Esophagus muscularis mucosa (tissue), 4 donors: Measurements from ENCODE around the gene SLC2A3. TPM values are rescaled to one million over a fixed set of nuclear protein-coding genes. Genes with fewer than 3 reads are reported as not detected.
"Not testable (repeated sequence)": the region's sequence is repeated elsewhere in the genome, so short reads cannot be mapped to it uniquely, and the experiment has no call there.

Experiments
- DNase-seq: peaks from one replicate; pipeline ENCODE4 v3.0.0-alpha.2; 2017; ENCODE audit errors: extremely low spot score
- H3K27ac ChIP-seq, 4 donors: fragments of 200-600 bp; sonication (generic); replicated peaks in 1 of 4; 1 replicate in 3 of 4; 2 replicates in 1 of 4; pipeline ENCODE4 v1.5.1; 2016 to 2019; ENCODE audit warnings: mild to moderate bottlenecking in 1 of 4
- H3K27me3 ChIP-seq, 4 donors: fragments of 200-600 bp; sonication (generic); one replicate each; pipeline versions ENCODE4 v1.5.1 to v1.6.0; 2016 to 2019
- H3K36me3 ChIP-seq, 4 donors: fragments of 200-600 bp; sonication (generic); one replicate each; pipeline ENCODE4 v1.5.1; 2016 to 2019
- H3K4me1 ChIP-seq, 4 donors: fragments of 200-600 bp; sonication (generic); one replicate each; pipeline ENCODE4 v1.5.1; 2016 to 2019
- H3K4me3 ChIP-seq, 4 donors: fragments of 200-600 bp; sonication (generic); 1 replicate in 2 of 4; 2 replicates in 2 of 4; pipeline ENCODE4 v1.5.1; 2016 to 2019; ENCODE audit warnings: mild to moderate bottlenecking in 4 of 4, moderate library complexity in 1 of 4
- H3K9me3 ChIP-seq, 4 donors: fragments of 200-600 bp; sonication (generic); 1 replicate in 3 of 4; 2 replicates in 1 of 4; pipeline ENCODE4 v1.5.1; 2016 to 2019
- EP300 ChIP-seq: sonication (generic); formaldehyde crosslinking; IDR thresholded peaks from one replicate; pipeline ENCODE4 v1.6.1; 2017; ENCODE audit warnings: antibody characterized with exemption
- POLR2A ChIP-seq: fragments of 450-650 bp; IDR thresholded peaks from one replicate; pipeline ENCODE4 v1.6.1; 2017; ENCODE audit warnings: antibody characterized with exemption, moderate library complexity, mild to moderate bottlenecking, low read depth
- POLR2AphosphoS5 ChIP-seq, 2 donors: sonication (generic); formaldehyde crosslinking; IDR thresholded peaks; one replicate each; pipeline ENCODE4 v1.6.1; 2017; ENCODE audit warnings: antibody characterized with exemption in 2 of 2
- WGBS: methylation state at CpG from one replicate; pipeline ENCODE4 v1.1.5; 2018; 5-methylcytosine and 5-hydroxymethylcytosine counted together
- intact Hi-C: fragments of 100-400 bp; cut with DNase I; formaldehyde crosslinking; loops from one replicate; pipeline ENCODE4 v1.15.1; 2023
- total RNA-seq, 4 donors: library from RNA; depleted of rRNA; stranded (reverse); fragments of >200 nt; gene quantifications; one replicate each; pipeline versions ENCODE4 v1.1.0 to v1.2.1, GENCODE V29; 2016
- TF ChIP-seq, protein P1 (sequence below), 3 experiments: fragments of 200-600 bp in 2 of 3; fragments of 450-650 bp in 1 of 3; sonication (generic) in 2 of 3; IDR thresholded peaks; one replicate each; pipeline ENCODE4 v1.5.1; 2017 to 2019; ENCODE audit warnings: antibody characterized with exemption in 3 of 3, mild to moderate bottlenecking in 2 of 3, moderate library complexity in 1 of 3

Gene SLC2A3
- 100 to 1,000 TPM in 1 of 4 donors, 10 to 100 TPM in 3; 10.7 to 102 (median 13.5) TPM for total RNA-seq

DNA sequence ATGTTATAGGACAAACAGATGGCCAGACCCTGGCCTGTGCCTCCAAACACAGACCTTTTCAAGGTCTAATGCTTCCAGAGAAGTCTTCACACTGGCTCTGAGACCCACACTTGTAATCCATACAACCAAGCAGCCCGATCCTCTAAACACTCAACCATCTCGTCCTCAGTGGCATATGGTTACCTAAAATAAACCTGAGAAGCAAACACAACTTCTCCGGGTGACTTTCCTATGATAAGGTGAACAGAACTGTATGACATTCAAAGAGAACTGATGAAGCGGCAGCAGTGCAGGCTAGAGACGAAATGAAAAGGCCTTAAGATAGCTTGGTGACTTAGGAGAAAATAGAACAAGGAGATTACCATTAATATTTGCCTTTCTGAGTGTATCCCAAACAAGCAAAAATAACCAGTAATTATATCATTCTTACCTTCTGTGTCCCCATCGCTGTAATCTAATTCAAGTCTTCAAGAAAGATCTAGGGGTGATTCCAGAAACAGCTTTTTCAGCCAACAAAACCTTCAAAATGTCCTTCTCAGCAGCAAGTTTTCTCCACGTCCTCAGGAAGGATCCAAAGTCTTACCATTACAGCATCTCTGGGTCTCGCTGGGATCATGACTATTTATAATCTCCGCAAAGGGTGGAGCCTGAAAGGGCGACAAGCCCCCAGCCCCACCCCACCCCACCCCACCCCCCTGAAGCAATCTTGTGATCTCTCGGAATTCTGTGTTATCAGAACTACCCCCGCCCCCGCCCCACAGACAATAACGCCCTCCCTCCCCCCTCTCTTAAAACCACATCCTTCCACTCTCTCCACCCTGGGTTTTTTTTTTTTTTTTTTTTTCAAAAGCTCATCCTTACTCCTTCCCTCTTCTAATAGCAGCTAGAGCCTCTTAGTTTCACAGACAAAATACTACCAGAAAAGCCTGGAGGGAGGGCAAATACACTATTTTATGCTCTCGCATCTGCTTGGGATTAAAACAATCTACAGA lies at the start of gene SLC2A3:
TSS of gene SLC2A3 (minus strand) at position 598 of the 992 bp plus-strand sequence. CDS start at position 445, 153 bp downstream.
- H3K27ac ChIP-seq = peak within 1 kb of the TSS; percentile 74 to 84 (median 83)
- H3K27me3 ChIP-seq = no peaks in the 10 kb centered on the region
- H3K9me3 ChIP-seq = no peaks in the 10 kb centered on the region
- TF ChIP-seq POLR2AphosphoS5 (IDR thresholded peaks at IDR 0.05) = peak; percentile 82 to 97
- TF ChIP-seq, protein P1, sequence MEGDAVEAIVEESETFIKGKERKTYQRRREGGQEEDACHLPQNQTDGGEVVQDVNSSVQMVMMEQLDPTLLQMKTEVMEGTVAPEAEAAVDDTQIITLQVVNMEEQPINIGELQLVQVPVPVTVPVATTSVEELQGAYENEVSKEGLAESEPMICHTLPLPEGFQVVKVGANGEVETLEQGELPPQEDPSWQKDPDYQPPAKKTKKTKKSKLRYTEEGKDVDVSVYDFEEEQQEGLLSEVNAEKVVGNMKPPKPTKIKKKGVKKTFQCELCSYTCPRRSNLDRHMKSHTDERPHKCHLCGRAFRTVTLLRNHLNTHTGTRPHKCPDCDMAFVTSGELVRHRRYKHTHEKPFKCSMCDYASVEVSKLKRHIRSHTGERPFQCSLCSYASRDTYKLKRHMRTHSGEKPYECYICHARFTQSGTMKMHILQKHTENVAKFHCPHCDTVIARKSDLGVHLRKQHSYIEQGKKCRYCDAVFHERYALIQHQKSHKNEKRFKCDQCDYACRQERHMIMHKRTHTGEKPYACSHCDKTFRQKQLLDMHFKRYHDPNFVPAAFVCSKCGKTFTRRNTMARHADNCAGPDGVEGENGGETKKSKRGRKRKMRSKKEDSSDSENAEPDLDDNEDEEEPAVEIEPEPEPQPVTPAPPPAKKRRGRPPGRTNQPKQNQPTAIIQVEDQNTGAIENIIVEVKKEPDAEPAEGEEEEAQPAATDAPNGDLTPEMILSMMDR (IDR thresholded peaks at IDR 0.05) = no peak
- TF ChIP-seq POLR2A = peak; percentile 78
- TF ChIP-seq EP300 = no peak
- WGBS = 6% methylated on average over 15 of the region's 15 CpGs
- intact Hi-C loops = loop anchor here (10.0 kb wide), 2 partner anchors 71 to 149 kb away; partner anchors contain the start of gene NECAP1
- H3K4me3 ChIP-seq = peak within 1 kb of the TSS; percentile 53 to 64 (median 58)
- H3K36me3 ChIP-seq = peaks cover 4 to 23% (median 22%) of the 10 kb centered on the region in 4 donors
- peaks cover 10 to 37% (median 29%) of the 10 kb centered on the region in 4 donors for H3K4me1 ChIP-seq
- DNase-seq = peak; percentile 96

DNA sequence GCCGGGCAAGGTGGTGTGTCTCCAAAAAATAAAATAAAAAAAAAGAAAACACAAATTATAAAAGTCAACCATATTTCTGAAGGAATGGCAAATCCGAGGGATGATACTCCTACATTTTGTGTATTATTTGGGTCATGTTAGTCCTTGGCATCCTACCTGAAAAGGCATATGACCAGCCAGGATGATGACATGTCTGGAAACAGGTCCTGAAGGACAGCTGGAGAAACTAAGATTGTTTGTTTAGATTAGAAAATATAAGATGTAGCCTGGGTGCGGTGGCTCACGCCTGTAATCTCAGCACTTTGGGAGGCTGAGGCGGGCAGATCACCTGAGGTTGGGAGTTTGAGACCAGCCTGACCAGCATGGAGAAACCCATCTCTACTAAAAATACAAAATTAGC lies 48.9 kb upstream of the SLC2A3 start:
- TF ChIP-seq POLR2A (no peak), EP300 (no peak), POLR2AphosphoS5 (IDR thresholded peaks at IDR 0.05) (no peak)
- TF ChIP-seq, protein P1 (IDR thresholded peaks at IDR 0.05) = no peak
- no peak overlapping the region for H3K27ac ChIP-seq
- H3K9me3 ChIP-seq = no peaks in the 10 kb centered on the region
- H3K36me3 ChIP-seq = no peaks in the 10 kb centered on the region
- intact Hi-C loops = no loop called here
- no peak overlapping the region for H3K4me3 ChIP-seq
- DNase-seq = no peak
- WGBS = 85% methylated on average over 5 of the region's 5 CpGs
- no peaks in the 10 kb centered on the region for H3K4me1 ChIP-seq
- H3K27me3 ChIP-seq = no peaks in the 10 kb centered on the region

DNA sequence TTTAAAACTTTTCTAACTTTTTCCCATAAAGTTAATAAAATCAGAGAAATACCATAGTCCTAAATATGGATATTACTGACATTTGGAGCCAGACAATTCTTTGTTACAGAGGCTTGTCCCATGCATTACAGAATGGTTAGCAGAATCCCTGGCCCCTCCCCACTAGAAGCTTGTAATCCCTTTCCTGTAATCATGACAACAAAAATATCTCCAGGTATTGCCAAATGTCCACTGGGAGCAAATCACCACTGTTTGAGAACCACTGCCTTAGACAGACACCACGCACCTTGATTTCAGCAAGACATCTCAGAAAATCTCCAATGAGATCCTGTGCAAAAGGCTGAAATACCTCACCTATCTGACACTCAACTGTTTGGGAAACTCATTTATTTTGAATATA lies 47.5 kb upstream of the SLC2A3 start:
- H3K27me3 ChIP-seq, H3K9me3 ChIP-seq, intact Hi-C loops, H3K4me3 ChIP-seq, H3K4me1 ChIP-seq, DNase-seq, H3K27ac ChIP-seq, H3K36me3 ChIP-seq: not testable (repeated sequence)
- 100% methylated on average over 1 of the region's 1 CpG for WGBS

DNA sequence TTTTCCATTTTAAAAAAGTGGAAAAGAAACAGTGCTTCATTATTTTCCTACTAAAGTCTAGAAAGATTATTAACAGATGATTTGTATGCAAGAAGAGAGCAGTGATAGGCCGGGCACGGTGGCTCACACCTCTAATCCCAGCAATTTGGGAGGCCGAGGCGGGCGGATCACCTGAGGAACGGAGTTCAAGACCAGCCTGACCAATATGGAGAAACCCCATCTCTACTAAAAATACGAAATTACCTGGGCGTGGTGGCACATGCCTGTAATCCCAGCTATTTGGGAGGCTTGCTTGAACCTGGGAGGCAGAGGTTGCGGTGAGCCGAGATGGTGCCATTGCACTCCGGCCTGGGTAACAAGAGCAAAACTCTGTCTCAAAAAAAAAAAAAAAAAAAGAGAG lies 47.0 kb upstream of the SLC2A3 start:
- H3K4me3 ChIP-seq, H3K9me3 ChIP-seq, intact Hi-C loops, H3K27me3 ChIP-seq, H3K36me3 ChIP-seq, DNase-seq, H3K4me1 ChIP-seq, H3K27ac ChIP-seq: not testable (repeated sequence)
- 90% methylated on average over 11 of the region's 11 CpGs for WGBS

DNA sequence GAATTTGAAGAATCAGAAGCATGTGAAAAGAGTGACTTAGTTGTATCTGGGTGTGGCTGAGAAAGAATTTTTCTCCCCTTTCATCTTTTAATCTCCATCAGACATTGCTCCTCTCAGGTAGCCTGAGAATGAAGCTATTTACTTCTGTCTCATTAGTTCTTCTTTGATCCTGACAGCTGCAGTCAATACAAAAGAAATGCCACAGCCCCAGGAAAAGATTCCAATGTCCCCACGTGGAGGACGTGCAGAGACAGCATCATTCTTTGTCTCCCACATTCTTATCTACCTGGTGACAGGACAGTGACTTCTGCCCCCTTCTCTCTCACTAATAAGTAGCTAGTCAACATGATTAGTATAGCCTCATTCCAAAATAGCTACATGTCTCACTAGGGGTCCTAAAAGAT lies 46.3 kb upstream of the SLC2A3 start:
- H3K9me3 ChIP-seq, H3K27me3 ChIP-seq, H3K4me1 ChIP-seq, H3K4me3 ChIP-seq, intact Hi-C loops, H3K36me3 ChIP-seq, DNase-seq, H3K27ac ChIP-seq: not testable (repeated sequence)
- 72% methylated on average over 2 of the region's 2 CpGs for WGBS

DNA sequence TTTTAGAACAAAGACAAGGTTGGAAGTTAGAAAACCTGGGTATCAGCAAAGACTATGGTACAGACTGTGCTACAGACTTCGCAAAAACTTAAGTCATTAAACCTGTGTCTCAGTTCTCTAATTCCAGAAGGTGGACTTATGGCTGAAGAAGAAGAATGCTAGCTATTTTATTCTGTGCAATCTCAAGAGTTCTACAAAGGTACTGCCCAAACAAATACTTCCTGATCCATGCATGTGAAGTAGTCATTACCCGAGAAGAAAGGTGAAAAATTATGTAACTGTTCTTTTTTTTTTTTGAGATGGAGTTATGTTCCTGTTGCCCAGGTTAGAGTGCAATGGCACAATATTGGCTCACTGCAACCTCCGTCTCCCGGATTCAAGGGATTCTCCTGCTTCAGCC lies 45.5 kb upstream of the SLC2A3 start:
- TF ChIP-seq, protein P1 (IDR thresholded peaks at IDR 0.05) = no peak
- no peak for TF ChIP-seq EP300
- TF ChIP-seq POLR2A = no peak
- no peak for TF ChIP-seq POLR2AphosphoS5 (IDR thresholded peaks at IDR 0.05)
- H3K9me3 ChIP-seq = no peaks in the 10 kb centered on the region
- 91% methylated on average over 4 of the region's 4 CpGs for WGBS

DNA sequence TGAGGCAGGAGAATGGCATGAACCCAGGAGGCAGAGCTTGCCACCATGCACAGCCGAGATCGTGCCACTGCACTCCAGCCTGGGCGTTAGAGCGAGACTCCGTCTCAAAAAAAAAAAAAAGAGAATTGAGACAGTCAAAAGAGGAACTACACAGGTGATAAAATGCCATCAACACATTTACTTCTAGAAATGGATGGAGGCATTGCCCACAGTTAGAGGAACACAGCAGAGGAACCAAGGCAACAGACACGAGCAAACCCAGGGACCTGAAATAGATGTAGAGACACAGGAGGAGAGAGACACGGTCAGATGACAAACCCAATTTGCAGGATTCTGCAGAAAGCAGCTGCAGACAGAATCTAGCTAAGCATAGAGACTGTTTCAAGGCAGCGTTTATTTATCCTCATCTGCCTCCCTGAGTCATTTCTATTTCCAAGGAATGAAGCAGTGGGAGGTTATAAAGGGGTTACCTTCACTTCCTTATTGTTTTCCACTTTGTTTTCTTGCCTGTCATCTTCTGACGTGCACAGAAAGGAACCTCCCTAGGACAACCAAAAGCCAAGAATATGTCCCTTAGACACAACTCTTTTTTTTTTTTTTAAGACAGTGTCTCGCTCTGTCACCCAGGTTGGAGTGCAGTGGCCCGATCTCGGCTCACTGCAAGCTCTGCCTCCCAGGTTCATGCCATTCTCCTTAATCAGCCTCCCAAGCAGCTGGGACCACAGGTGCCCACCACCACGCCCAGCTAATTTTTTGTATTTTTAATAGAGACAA lies 41.6 kb upstream of the SLC2A3 start:
- H3K4me1 ChIP-seq, intact Hi-C loops, H3K36me3 ChIP-seq, H3K27me3 ChIP-seq, H3K9me3 ChIP-seq, H3K4me3 ChIP-seq, DNase-seq: not testable (repeated sequence)
- WGBS = 57% methylated on average over 13 of the region's 13 CpGs
- peak overlapping the region in 1 of 4 donors; percentile 27 for H3K27ac ChIP-seq

More for the DNA sequence above, 45.5 kb upstream of the SLC2A3 start:
- Histone ChIP-seq H3K27ac (no peak overlapping the region), H3K4me1 (peaks cover 0 to 6% (median 0%) of the 10 kb centered on the region in 4 donors), H3K36me3 (no peaks in the 10 kb centered on the region), H3K27me3 (no peaks in the 10 kb centered on the region), H3K4me3 (no peak overlapping the region)
- intact Hi-C loops = no loop called here
- DNase-seq = no peak
